ENCODE data around the gene GABRG2. TPM values are rescaled to one million over a fixed set of nuclear protein-coding genes. Genes with fewer than 3 reads are reported as not detected.

Gene GABRG2
- polyA plus RNA-seq, 3 donors, result 0.03 to 0.07 (median 0.06) TPM

DNA sequence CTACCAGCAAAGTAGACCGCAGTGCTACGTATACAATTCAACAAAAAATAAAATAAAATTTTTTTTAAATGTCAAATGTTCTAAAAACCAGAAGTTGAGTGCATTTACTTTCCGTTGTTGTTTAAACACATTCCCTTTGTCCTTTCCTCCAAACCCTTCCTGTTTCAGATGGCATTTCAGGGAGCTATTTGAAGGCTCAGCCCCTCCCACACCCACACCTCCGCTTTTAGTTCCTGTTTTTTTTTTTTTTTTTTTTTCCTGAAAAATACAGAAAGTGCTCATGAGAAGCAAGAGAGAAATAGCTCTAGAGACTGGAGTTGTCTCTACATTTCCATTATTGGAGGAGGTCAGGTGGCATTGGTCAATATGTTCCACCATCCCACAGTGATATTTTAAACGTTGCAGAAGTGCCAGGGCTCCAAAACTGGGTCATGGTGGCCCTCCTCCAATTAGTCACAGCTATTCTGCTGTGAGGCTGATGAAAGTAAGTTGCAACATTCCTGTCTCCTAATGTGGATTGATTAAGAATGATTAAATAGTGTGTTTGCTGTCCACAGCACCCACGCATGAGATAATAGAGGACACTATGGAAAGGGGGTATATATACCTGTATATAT is 106.9 kb downstream of the GABRG2 start:
- DNase-seq (ENCODE audit: extremely low read depth in 1 of 11, low read depth in 9 of 11, low spot score in 4 of 11), result no peak

DNA sequence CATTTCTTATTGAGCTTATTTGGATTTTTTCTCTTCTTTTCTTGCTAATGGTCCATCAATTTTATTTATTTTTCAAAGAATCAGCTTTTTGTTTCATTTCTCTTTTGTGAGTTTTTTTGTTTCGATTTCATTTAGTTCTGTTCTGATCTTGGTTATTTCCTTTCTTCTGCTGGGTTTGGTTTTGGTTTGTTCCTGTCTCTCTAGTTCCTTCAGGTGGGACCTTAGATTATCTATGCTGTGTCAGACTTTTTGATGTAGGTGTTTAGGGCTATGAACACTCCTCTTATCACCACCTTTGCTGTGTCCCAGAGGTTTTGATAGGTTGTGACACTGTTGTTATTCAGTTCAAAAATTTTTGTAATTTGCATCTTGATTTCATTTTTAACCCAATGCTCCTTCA is 119.8 kb downstream of the GABRG2 start:
- DNase-seq (ENCODE audit: extremely low read depth in 1 of 11, low read depth in 9 of 11, low spot score in 4 of 11), result no peak

DNA sequence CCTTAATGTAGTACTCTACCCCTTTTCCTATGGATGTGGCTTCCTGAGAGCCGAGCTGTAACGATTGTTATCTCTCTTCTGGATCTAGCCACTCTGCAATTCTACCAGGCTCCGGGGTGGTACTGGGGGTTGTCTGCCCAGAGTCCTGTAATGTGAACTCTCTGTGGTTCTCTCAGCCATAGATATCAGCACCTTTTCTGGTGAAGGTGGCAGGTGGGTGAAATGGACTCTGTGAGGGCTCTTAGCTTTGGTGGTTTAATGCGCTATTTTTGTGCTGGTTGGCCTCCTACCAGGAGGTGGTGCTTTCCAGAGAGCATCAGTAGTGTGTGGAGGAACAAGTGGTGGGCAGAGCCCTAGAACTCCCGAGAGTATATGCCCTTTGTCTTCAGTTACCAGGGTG is 122.1 kb downstream of the GABRG2 start:
- no peak for DNase-seq (ENCODE audit: extremely low read depth in 1 of 11, low read depth in 9 of 11, low spot score in 4 of 11)

DNA sequence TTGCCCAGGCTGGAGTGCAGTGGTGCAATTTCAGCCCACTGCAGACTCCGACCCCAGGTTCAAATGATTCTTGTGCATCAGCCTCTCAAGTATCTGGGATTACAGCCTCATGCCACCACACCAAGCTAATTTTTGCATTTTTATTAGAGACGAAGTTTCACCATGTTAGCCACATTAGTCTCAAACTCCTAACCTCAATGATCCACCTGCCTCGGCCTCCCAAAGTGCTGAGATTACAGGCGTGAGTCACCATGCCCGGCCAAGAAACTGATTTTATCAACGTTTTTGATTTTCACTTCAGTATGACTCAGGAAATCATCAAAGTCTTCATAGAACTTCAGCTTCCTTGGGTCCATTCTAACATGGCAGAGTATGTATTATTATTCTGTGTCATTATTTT is 125.4 kb downstream of the GABRG2 start:
- DNase-seq (ENCODE audit: extremely low read depth in 1 of 11, low read depth in 9 of 11, low spot score in 4 of 11), result no peak

DNA sequence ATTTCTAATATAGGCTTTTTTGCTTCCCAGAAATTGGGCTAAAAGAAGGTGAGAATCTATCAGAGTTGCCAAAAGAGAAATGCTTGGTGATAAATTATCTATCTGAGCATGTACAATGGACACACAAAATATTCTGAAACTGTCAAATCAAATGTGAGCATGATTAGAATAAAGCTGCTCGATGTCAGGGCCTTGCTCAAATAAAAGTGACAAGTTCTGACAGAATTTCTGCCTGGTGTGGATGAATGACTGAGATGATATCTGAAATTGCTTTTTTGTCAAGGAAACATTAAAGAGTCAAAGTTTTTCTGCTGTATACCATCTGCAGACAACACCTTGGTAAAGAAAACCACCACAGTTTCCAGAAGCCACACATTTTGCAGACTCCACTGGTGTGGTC is 128.8 kb downstream of the GABRG2 start:
- DNase-seq (ENCODE audit: extremely low read depth in 1 of 11, low read depth in 9 of 11, low spot score in 4 of 11), result no peak

DNA sequence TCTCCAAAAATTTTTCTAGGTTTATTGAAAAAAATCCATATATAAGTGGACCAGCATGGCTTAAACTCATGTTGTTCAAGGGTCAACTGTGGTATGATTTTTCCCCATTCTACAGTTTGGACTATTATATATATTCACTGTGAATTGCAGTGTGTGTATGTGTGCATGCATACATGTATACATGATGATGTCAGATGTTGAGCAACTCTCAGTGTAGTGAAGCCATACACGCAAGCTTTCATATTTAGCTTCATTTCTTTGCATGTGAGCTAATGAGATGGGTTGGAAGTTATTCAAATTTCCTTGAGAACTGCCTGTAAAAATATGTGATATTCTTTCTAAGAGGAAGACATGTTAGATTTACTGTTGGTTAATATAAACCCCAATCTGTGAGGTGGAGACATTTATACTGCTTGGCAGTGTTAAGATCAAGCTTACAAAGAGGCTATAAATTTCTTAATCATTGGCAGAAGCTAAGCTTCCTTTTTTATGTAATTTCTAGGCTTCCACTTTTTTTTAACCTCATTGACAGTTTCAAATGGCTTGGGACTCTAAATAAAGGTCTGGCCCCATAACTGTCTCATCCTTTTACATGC is 134.8 kb downstream of the GABRG2 start:
- no peak for DNase-seq (ENCODE audit: extremely low read depth in 1 of 11, low read depth in 9 of 11, low spot score in 4 of 11)

Other genes starting within 250 kb of the GABRG2 start
- gene GABRA1, start 219.7 kb upstream of the GABRG2 start, polyA plus RNA-seq (ENCODE audit: insufficient read length in 3 of 3), result not detected